Activated naive CD8-positive, alpha-beta T cell treated with anti-CD3 and anti-CD28 coated beads for 36 hours (primary cell): ENCODE measurements around the gene CCL13. TPM values are rescaled to one million over a fixed set of nuclear protein-coding genes. Genes with fewer than 3 reads are reported as not detected.

Experiments
- DNase-seq: peaks from one replicate; pipeline ENCODE4 v3.0.0; 2021
- H3K27ac Mint-ChIP-seq: one replicate; pipeline ENCODE4 v1.8.0; 2022; ENCODE audit warnings: mild to moderate bottlenecking, moderate library complexity, mixed read lengths
- H3K27me3 Mint-ChIP-seq: one replicate; pipeline ENCODE4 v1.8.0; 2022; ENCODE audit warnings: mild to moderate bottlenecking, mixed read lengths
- H3K36me3 Mint-ChIP-seq: one replicate; pipeline ENCODE4 v1.8.0; 2021; ENCODE audit warnings: mild to moderate bottlenecking, mixed read lengths
- H3K4me1 Mint-ChIP-seq: one replicate; pipeline ENCODE4 v1.8.0; 2021; ENCODE audit warnings: mixed read lengths
- H3K4me3 Mint-ChIP-seq: one replicate; pipeline ENCODE4 v1.8.0; 2022; ENCODE audit warnings: mild to moderate bottlenecking, moderate library complexity, mixed read lengths
- H3K9me3 Mint-ChIP-seq: one replicate; pipeline ENCODE4 v1.8.0; 2022; ENCODE audit warnings: mixed read lengths
- total RNA-seq, 2 experiments: library from RNA; stranded (reverse); gene quantifications; one replicate each; pipeline ENCODE4 v1.2.3, GENCODE V29; 2021

Gene CCL13
- total RNA-seq, 2 experiments from 2014 or later = not detected

GRCh38 chr17:34386343-34386696 is 30.0 kb downstream of the CCL13 start:
- Mint-ChIP-seq H3K9me3 (no peaks in the 10 kb centered on the region), H3K36me3 (no peaks in the 10 kb centered on the region), H3K4me3 (no peak overlapping the region), H3K27ac (no peak overlapping the region), H3K4me1 (peaks cover 21% of the 10 kb centered on the region), H3K27me3 (peaks cover 33% of the 10 kb centered on the region)
- DNase-seq = no peak

GRCh38 chr17:34386697-34387550 is 30.6 kb downstream of the CCL13 start:
- H3K27ac Mint-ChIP-seq = no peak overlapping the region
- no peak for DNase-seq
- H3K27me3 Mint-ChIP-seq = peaks cover 30% of the 10 kb centered on the region
- no peak overlapping the region for H3K4me3 Mint-ChIP-seq
- H3K36me3 Mint-ChIP-seq = no peaks in the 10 kb centered on the region
- peaks cover 20% of the 10 kb centered on the region for H3K4me1 Mint-ChIP-seq
- no peaks in the 10 kb centered on the region for H3K9me3 Mint-ChIP-seq

DNA sequence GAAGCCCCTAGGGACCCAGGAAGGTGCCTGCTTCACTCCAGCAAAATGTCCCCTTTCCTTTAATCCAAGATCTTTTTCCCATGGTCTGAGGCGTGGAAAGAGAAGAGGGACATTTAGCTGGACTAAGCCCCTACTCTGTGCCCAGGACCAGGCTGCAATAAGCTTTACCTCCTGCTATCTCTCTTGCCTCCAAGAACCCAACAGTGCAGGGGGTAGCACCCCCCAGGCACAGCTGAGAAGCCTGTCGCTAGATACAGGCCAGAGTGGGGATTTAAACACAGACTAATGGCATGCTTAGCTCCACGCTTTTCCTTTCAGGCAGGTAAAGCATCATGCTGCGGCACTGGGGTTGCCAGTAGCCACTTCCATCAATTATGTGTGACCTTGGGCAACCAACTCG is 31.3 kb downstream of the CCL13 start:
- Mint-ChIP-seq H3K27me3 (peaks cover 24% of the 10 kb centered on the region), H3K36me3 (no peaks in the 10 kb centered on the region), H3K4me3 (no peak overlapping the region), H3K9me3 (no peaks in the 10 kb centered on the region), H3K4me1 (peaks cover 17% of the 10 kb centered on the region), H3K27ac (no peak overlapping the region)
- DNase-seq = no peak

GRCh38 chr17:34389126-34389750 is 33.0 kb downstream of the CCL13 start:
- no peak overlapping the region for H3K4me3 Mint-ChIP-seq
- H3K36me3 Mint-ChIP-seq = no peaks in the 10 kb centered on the region
- no peak for DNase-seq
- H3K27ac Mint-ChIP-seq = no peak overlapping the region
- no peaks in the 10 kb centered on the region for H3K9me3 Mint-ChIP-seq
- H3K4me1 Mint-ChIP-seq = peaks cover 9% of the 10 kb centered on the region
- H3K27me3 Mint-ChIP-seq = peaks cover 19% of the 10 kb centered on the region

DNA sequence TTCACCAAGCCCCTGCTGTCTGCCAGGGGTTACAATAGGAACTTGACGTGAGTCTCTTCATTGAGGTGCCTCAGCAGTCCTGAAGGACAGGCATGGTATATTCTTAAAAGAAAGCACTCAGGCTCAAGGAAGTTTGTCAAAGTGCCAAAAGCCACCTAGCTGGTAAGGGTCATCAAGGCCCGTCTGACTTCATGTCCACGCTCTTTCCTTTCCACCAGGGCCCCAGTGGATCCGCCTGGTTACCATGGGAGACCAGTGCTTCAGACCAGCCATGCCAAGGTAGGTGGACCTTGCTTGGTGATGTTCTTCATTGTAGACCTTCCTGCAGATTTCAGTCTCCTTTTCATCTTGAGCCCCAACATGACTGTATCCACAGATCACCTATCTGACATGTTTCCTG is 34.4 kb downstream of the CCL13 start:
- Mint-ChIP-seq H3K27me3 (peaks cover 8% of the 10 kb centered on the region), H3K4me1 (peaks cover 9% of the 10 kb centered on the region), H3K9me3 (no peaks in the 10 kb centered on the region), H3K27ac (no peak overlapping the region), H3K36me3 (no peaks in the 10 kb centered on the region), H3K4me3 (no peak overlapping the region)
- DNase-seq = no peak

DNA sequence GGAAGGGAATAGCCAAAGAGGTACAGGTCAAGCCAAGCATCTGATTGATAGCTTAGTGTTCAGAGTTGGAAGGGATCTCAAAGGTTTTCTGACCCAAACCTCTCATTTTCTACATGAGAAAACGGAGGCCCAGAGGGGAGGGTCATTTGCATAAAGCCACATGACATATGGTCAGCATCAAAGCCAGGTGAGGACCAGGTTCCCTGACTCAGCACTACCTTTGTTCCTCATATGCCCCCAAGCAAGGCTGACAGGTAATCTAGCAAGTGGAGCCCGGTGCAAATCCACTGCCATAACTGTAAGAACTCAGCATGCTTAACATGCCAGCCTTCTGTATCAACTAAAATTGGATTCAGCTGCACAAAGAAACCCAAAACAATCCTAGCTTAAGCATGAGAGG is 35.0 kb downstream of the CCL13 start:
- peaks cover 9% of the 10 kb centered on the region for H3K4me1 Mint-ChIP-seq
- peaks cover 8% of the 10 kb centered on the region for H3K27me3 Mint-ChIP-seq
- no peak overlapping the region for H3K4me3 Mint-ChIP-seq
- no peak overlapping the region for H3K27ac Mint-ChIP-seq
- no peaks in the 10 kb centered on the region for H3K9me3 Mint-ChIP-seq
- no peaks in the 10 kb centered on the region for H3K36me3 Mint-ChIP-seq
- no peak for DNase-seq

DNA sequence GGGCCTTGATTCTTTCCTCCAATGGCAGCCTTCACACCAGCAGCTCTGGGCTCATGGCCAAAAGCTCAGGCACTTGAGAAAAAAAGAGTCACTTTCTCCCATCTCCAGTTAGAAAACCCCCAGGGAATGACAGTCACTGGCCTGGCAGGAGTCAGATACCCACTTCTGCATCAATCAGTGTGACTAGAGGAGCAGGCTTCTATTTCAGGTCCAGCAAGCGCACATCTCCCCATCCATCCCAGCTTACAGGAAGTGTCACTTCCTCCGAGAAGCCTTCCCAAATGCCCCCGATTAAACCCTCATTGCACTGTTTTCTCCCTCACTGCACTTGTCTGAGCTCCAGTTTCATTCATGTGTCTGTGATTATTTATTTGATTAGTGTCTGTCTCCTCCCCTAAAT is 37.1 kb downstream of the CCL13 start:
- H3K36me3 Mint-ChIP-seq = no peaks in the 10 kb centered on the region
- H3K9me3 Mint-ChIP-seq = no peaks in the 10 kb centered on the region
- no peak overlapping the region for H3K4me3 Mint-ChIP-seq
- DNase-seq = no peak
- H3K27me3 Mint-ChIP-seq = peaks cover 12% of the 10 kb centered on the region
- no peaks in the 10 kb centered on the region for H3K4me1 Mint-ChIP-seq
- no peak overlapping the region for H3K27ac Mint-ChIP-seq

DNA sequence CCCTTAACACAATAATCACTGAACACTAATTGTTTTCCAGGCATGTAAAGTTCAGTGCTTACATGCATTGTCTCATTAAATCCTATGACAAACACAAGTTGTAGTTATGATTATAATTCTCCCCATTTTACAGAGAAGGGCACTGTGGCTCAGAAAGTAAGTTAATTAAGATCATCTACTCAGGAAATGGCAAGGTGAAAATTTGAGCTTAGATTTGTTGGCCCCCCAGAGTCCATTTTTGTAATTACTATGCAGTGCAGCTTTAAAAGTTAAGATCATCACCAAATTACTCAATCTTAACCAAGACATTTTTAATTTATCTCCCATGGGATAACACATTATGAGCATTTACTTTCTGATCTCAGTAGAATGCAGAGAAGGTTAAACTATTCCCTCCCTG is 41.0 kb downstream of the CCL13 start:
- Mint-ChIP-seq H3K27me3 (peaks cover 16% of the 10 kb centered on the region), H3K9me3 (no peaks in the 10 kb centered on the region), H3K36me3 (no peaks in the 10 kb centered on the region), H3K27ac (no peak overlapping the region), H3K4me1 (peaks cover 2% of the 10 kb centered on the region), H3K4me3 (no peak overlapping the region)
- no peak for DNase-seq

- Mint-ChIP-seq H3K27me3 (peaks cover 16% of the 10 kb centered on the region), H3K27ac (no peak overlapping the region), H3K4me1 (peaks cover 2% of the 10 kb centered on the region), H3K4me3 (no peak overlapping the region), H3K9me3 (no peaks in the 10 kb centered on the region), H3K36me3 (no peaks in the 10 kb centered on the region)
- DNase-seq = no peak
Observed at GRCh38 chr17:34398990-34399389, 42.7 kb downstream of the CCL13 start.

DNA sequence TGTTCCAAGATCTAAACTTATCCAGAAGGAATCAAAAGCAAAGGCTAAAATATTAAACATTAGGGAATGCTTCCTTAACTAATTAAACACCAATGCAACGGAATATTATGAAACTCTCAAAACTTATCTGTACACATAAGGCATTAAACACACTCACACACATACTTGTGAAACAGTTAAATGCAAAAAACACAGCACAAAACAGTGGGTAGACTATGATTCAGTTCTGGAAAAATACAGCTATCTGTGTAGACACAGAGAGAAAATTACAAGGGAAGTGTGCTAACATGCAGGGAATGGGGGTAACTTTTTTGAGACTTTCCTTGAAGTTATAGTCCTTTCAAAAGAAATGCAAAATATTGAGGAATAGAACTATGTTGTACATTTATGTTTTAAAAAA is 43.4 kb downstream of the CCL13 start:
- H3K27ac Mint-ChIP-seq = no peak overlapping the region
- peaks cover 16% of the 10 kb centered on the region for H3K27me3 Mint-ChIP-seq
- no peaks in the 10 kb centered on the region for H3K36me3 Mint-ChIP-seq
- H3K9me3 Mint-ChIP-seq = no peaks in the 10 kb centered on the region
- peaks cover 2% of the 10 kb centered on the region for H3K4me1 Mint-ChIP-seq
- H3K4me3 Mint-ChIP-seq = no peak overlapping the region
- DNase-seq = no peak

DNA sequence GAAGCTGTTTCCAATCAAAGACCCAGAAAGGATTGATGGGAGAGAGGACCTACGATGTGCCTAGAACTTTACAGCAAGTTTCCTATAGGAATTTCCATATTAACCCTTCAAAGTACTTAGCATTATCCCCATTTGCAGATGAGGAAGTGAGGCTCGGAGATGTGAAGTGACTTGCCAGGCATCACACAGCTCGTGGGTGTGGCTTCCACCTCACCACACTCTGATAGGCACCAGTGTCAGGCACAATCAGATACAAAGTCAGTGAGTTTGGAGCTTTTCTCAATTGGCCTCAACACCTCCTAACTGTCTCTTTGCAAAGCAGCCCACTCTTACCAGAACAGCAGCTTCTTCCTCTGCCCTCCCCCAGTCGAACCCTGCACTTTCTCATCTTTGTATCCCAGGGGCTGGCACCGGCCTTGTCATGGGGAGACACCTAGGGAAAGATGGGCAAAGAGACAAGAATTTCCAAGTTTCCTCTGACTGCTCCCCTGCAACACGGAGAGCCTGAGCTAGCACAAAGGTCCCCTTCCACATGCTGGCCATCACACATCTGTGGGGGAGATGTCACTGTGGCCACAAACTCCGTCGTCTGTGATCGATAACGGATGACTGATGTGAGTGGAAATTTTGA is 44.1 kb downstream of the CCL13 start:
- Mint-ChIP-seq H3K9me3 (no peaks in the 10 kb centered on the region), H3K27ac (no peak overlapping the region), H3K4me3 (no peak overlapping the region), H3K36me3 (no peaks in the 10 kb centered on the region), H3K27me3 (peaks cover 16% of the 10 kb centered on the region), H3K4me1 (peaks cover 2% of the 10 kb centered on the region)
- no peak for DNase-seq

DNA sequence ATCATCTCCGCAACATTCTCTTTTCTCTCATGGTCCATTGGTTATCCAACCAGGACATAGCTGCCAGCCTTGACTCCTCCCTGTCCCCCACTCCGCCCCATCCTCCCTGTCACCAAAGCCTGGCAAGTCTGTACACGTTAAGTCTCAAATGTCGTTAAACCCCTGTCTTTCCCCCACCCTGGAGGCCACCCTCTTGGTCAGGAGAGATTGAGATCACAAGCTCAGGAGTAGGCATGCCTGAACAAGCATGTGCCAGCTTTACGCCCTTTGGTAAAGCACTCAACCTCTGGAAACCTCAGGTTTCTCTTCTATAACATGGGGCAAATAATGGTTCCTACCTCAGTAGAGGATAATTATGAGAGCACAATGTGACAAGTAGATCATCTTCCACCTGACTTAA is 44.9 kb downstream of the CCL13 start:
- no peaks in the 10 kb centered on the region for H3K9me3 Mint-ChIP-seq
- H3K4me1 Mint-ChIP-seq = peaks cover 2% of the 10 kb centered on the region
- no peak overlapping the region for H3K27ac Mint-ChIP-seq
- no peak for DNase-seq
- no peaks in the 10 kb centered on the region for H3K36me3 Mint-ChIP-seq
- peaks cover 16% of the 10 kb centered on the region for H3K27me3 Mint-ChIP-seq
- H3K4me3 Mint-ChIP-seq = no peak overlapping the region

GRCh38 chr17:34403006-34403405 is 46.7 kb downstream of the CCL13 start:
- H3K4me1 Mint-ChIP-seq = peaks cover 2% of the 10 kb centered on the region
- no peaks in the 10 kb centered on the region for H3K9me3 Mint-ChIP-seq
- H3K27me3 Mint-ChIP-seq = peaks cover 8% of the 10 kb centered on the region
- DNase-seq = no peak
- no peaks in the 10 kb centered on the region for H3K36me3 Mint-ChIP-seq
- H3K27ac Mint-ChIP-seq = no peak overlapping the region
- H3K4me3 Mint-ChIP-seq = no peak overlapping the region

DNA sequence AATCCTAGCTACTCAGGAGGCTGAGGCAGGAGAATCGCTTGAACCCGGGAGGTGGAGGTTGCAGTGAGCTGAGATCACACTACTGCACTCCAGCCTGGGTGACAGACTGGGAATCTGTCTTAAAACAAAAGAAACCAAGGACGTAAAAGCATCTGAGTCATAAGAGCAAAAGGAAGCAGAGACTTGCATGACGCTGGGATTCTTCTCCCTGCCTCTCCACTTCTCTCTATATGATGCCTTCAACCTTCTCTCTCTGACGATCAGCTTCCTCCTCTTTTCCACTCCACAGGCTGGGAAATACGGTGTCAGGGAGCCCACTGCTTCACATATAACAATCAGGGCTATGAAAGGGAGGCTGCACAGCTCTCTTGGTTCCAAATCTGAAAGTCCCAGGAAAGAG is 49.9 kb downstream of the CCL13 start:
- H3K4me3 Mint-ChIP-seq = no peak overlapping the region
- H3K27me3 Mint-ChIP-seq = peaks cover 19% of the 10 kb centered on the region
- H3K27ac Mint-ChIP-seq = no peak overlapping the region
- H3K9me3 Mint-ChIP-seq = no peaks in the 10 kb centered on the region
- H3K36me3 Mint-ChIP-seq = no peaks in the 10 kb centered on the region
- H3K4me1 Mint-ChIP-seq = no peaks in the 10 kb centered on the region
- no peak for DNase-seq
